H54 (cell line): ENCODE measurements around the gene ZFYVE9.

Experiments used
- DNase-seq: peaks from one replicate; pipeline ENCODE4 v3.0.0; 2011; ENCODE audit warnings: low spot score, mixed read lengths; ENCODE audit not compliant: insufficient read length
- FAIRE-seq: peaks from 3 replicates; lab custom pipeline; 2011; peaks lifted over from hg19 to GRCh38; lab: Jason Lieb, UNC
- POLR2A ChIP-seq: IDR thresholded peaks from 2 replicates; pipeline ENCODE4 v1.6.1; 2011; ENCODE audit warnings: low read depth, mild to moderate bottlenecking, low read length

The ZFYVE9 gene

DNA sequence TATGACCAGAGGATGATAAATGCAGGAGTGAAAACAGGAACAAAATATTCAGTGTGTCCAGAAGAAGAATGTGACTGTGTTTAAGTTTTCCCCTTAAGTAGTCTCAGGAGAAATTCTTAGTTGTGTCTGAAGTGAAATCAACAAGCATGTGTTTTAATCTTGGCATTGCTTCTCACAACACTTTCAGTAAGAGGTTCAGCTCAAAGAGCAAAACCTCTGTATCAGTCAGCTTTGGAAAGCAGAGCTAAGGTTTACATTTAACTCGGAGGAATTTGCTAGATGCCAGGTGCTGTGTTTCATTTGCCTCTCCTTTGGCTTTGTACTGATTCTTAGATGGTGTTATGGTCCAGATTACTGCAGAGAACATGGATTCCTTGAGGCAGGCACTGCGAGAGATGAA is 195.6 kb downstream of the ZFYVE9 start:
- FAIRE-seq (no peak), DNase-seq (no peak)
- TF ChIP-seq POLR2A, result no peak

DNA sequence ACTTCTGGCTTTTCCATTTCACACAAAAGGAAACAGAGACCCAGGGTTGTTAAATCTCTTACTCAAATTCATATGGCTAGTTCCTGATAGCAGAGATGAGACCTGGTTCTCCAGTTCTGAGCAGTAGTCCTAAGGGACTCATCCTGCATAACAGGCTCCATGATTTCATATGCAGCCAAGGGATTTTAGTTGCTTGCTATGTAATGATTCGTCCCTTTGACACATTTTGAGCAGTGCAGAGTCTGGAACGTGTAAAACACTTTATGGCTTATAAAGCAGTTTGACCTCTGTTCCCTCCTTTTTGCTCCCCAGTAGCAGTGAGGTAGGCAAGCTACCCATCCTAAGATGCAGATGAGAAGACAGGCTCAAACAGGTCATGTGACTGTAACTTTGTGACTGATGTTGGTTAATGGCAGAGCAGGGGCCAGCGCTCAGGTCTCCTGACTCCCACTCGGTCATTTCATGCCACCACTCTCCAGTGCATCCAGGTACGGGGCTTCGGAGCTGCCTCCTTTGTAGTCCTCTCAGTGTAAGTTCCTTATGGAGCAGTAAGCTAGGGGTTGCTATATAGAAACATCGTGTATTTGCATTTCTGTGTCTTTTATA is 199.9 kb downstream of the ZFYVE9 start:
- no peak for DNase-seq
- TF ChIP-seq POLR2A, result no peak
- FAIRE-seq, result no peak

DNA sequence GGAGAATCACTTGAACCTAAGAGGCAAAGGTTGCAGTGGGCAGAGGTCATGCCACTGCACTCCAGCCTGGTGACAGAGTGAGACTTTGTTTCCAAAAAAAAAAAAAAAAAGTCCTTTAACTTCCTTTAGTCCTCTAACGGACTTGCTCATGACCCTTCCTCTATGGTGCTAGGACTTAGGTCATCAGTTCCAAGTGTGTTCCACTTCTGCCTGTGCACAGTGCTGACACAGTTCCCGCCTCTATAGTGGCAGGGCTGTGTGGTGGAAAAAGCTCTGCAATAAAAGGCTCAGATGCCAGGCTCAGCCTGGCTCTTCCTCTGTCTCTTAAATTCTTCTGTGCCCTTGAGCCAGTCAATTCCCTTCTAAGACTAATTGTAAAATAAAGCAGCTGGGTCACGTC is 202.1 kb downstream of the ZFYVE9 start:
- DNase-seq (no peak), FAIRE-seq (no peak)
- no peak for TF ChIP-seq POLR2A

DNA sequence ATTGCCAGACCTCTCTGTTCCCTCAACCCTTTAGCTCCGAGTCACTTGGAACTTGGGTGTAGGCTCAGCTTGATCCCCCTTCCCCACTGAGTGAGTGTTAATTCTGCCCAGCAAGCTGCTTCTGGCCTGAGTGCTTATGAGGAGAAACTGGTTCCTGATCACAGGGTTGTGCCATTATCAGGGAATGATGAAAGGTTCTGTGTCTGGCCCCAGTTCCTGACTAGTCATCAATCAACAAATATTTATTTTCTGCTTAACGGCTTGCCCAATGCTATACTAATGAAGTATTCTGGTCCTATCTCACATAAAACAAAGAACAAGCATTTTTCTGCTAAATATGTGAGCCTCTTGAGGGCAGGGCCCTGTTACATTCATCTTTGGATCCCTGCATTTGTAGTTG is 203.4 kb downstream of the ZFYVE9 start:
- DNase-seq (no peak), FAIRE-seq (no peak)
- no peak for TF ChIP-seq POLR2A

DNA sequence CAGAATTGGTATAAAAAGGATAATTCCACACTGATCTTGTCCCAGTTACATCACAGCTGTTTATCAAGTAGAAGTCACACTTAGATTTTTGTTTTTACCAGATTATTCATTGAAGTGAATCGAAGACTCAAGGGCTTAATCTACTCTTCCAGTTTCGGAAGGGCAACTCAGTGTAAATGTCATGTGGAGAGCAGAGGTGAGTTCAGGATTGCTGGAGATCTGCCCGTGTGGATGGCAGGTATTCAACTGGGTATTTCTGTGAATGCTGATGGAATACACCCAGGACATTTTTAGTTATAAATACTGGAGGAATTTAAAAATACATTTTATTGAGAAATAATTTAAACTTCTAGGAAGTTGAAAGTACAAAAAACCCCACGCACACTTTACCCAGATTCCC is 204.8 kb downstream of the ZFYVE9 start:
- DNase-seq (no peak), FAIRE-seq (no peak)
- TF ChIP-seq POLR2A, result no peak

DNA sequence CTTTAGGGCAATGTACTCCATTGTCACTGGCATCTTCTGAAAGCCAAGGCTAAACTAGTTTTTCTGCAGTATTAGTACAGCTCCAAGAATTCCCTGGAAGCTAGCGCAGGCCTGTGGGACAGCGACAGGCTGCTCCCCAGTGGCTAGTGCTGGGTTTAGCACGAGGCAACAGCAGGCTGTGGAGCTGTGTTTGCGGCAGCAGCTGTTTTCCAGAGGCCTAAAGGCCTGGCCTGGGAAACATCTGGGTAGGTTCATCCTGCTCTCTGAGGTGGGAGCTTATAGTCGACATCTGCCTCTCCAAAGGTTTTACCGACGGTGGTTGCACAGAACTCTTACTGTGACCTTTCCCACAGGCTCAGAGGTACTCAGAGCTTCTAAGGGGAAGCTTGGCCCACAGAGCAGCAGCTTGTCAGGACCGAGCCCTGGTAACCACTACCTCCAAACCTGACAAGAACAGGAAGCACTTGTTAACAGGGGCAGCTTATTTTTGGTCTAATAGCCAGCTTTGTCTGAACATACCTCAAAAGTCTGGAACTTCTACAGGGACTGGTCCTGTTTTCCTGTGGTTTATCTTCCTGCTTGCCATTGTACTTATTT is 206.9 kb downstream of the ZFYVE9 start:
- peak; percentile 26 for DNase-seq
- no peak for TF ChIP-seq POLR2A
- no peak for FAIRE-seq

DNA sequence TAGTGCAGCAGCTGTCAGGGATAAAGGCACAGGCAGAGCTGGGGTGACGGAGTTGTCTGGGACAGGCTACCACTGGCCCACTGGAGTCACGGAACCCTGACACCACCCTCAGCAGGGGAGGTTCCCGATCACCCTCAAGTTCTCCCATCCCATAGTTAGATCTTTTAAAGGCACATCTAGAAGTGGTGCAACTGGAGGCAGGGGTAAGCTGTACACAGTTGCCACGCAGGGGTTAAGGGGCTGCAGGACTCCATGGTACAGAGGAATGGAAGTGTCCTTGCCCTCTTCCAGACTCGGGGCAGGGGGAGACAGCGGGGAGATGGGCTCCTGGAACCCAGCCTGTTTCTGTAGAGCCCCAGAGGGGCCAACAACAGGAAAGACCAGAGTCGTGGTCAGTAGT is 210.8 kb downstream of the ZFYVE9 start:
- no peak for TF ChIP-seq POLR2A
- no peak for DNase-seq
- FAIRE-seq, result no peak

DNA sequence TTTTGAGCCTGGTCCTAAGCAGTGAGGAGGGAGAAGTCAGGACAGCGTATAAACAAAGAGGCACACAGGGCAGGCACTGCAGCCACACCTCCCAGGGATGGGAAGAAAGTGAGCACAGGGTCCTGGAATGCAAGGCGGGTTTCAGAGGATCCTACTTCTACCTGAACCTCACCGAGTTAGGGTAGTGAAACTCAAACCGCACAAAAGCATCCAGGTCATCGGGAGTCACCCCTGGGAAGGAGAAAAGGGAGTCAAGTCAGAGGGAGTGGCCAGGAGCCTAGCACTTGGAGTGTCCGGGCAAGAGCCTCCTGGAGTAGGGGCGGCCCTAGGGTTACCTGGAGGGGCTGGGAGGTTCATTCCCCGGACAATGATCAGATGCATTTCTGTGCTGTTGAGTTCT is 213.5 kb downstream of the ZFYVE9 start:
- DNase-seq (no peak), FAIRE-seq (no peak)
- no peak for TF ChIP-seq POLR2A

DNA sequence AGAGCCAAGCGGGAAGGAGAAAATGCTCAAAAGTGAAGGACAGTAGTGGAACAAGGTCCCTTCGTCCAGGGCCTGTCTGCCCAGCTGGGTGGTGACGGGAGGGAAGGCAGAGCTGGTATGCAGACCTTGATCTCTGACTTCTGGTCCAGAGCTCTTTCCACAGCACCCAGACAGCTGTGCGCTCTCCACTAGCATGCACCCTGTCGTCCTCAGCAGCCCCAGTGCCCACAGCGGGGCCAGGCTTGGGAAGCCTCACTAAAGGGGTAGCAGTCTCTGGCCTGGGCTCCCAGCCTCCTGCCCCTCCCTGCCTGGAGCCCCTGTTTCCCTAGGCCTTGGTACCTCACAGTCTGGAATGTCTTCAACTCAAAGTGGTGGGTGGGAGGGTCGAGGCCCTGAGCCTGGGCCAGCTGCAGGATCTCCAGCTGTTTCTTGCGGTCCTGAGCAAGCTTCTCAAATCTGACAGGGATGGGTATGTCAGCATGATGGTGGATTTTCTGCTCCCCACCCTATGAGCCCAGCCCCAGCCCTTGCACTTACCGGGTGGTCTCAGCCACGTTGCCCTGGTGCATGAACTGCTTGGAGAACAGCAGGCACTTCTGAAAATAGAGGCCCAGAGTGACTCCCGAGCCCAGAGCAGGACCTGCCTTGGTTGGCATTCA is 214.1 kb downstream of the ZFYVE9 start:
- FAIRE-seq (no peak), DNase-seq (no peak)
- no peak for TF ChIP-seq POLR2A

DNA sequence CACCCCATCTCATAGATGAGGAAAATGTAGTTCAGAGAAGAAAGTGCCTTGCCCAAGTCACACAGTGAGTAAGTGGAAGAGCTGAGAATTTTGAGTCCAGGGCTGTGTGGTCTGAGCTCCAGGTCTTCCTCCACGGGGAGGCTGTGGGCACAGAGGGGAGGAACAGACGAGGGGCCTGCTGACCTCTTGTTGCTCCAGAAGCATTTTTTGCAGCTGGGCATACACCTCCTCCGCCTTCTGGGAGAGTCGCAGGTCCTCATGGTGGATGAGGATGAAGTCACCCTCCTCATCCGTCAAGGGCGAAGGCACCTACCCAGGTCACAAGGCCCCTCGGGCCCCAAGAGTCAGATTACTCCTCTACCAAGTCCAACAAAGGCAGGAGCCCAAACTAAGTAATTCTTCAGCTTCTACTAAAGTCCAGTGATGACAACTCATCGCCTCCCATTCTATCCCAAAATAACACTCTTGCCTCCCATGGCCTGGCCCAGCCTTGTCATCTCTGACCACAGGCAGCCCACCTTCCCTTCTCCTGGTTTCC is 215.0 kb downstream of the ZFYVE9 start:
- no peak for DNase-seq
- FAIRE-seq, result no peak
- TF ChIP-seq POLR2A, result no peak

DNA sequence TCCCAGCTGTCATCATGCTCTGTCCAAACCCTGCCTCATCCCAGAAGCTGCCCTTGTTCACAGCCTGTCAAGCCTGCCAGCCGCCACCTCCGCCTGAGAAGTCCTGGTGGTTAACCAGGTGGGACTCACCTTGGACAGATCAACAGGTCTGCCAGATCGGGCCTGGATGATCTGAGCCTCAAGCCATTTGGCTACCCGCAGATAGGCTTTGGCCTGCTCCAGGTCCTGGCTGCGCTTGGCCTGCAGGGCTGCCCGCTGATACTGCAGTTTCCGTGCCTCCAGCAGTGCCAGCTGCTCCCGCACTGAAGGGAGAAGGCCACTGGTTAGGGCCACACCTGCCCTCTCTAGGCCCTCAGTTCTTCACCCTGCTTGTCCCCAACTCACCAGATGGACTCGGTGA is 215.5 kb downstream of the ZFYVE9 start:
- no peak for TF ChIP-seq POLR2A
- no peak for FAIRE-seq

DNA sequence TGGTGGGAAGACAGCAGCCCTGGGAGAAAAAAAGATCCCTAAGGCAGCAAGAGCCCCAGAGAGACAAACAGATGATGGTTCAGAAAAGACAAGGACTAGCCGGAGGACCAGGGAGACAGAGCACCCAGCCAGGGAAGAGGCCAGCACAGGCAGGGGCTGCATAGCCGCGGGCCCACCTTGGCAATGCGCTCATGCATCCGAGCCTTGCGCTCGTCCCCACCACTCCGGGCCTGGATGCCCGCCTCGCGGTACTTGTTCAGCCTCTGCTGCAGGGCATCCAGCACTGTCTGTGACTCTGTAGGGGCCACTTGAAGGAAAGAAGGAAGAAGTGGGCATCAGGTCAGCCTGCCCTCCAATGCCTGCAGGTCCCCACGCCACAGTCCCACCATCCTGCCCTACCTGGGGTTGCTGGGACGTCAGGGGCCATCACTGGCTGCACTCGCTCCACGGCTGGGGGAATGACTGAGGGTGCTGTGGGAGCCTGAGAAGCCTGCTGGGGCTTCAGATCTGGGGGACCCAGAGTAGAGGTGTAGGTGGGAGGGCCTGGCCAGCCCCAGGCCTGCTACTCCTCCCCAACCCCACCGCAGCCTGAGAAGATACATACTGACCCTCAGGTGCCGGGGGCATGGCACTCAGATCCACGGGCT is 217.1 kb downstream of the ZFYVE9 start:
- FAIRE-seq, result no peak
- no peak for DNase-seq
- no peak for TF ChIP-seq POLR2A

More for the DNA sequence above, 215.5 kb downstream of the ZFYVE9 start:
- DNase-seq, result no peak

DNA sequence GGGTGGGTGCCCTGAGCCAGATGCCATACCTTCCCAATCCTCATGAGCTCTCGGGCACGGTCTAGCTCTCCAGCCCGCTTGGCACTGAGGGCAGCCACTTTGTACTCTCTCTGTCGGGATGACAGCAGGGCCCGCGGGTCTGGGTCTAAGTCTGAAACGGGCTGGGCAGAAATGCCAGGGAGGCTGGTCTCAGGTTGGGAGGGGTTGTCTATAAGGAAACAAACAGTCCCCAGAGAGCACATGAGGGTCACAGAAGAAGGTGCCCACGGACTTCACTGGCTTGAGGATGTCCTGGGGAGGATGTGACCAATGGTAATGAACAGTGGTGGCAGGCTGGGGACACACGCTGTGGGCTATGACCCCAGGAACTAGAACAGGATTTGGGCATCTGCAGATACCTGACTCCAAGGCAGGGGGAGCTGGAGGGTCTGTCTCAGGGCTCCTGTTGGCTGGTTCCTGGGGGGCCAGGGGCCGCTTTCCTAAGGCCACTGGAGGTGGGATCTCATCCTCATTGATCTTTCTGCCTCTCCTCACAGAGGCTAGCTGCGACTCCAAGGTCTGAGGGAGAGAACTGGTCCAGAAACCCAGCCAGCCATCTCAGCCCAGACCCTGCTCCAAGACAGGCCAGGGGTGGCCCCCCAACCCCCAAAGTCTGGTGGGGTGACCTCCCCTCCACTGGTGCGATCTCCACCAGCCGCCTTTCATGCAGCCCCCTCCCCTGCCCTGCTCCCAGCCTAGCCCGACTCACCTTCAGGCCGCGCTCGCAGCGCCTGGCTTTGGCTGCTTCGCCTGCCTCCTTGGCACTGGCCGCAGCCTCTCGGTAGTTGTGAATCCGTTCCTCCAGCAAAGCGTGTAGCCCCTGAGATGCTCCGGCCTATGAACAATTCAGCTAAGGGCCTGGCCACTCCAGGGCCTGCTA is 218.0 kb downstream of the ZFYVE9 start:
- no peak for DNase-seq
- FAIRE-seq, result no peak
- no peak for TF ChIP-seq POLR2A
